NCI-H2107 (cell line): ENCODE results near the gene PKD1.

Source experiments
- DNase-seq: peaks from one replicate; lab custom pipeline; 2025; lab: John Stamatoyannopoulos, UW

PKD1 gene

DNA sequence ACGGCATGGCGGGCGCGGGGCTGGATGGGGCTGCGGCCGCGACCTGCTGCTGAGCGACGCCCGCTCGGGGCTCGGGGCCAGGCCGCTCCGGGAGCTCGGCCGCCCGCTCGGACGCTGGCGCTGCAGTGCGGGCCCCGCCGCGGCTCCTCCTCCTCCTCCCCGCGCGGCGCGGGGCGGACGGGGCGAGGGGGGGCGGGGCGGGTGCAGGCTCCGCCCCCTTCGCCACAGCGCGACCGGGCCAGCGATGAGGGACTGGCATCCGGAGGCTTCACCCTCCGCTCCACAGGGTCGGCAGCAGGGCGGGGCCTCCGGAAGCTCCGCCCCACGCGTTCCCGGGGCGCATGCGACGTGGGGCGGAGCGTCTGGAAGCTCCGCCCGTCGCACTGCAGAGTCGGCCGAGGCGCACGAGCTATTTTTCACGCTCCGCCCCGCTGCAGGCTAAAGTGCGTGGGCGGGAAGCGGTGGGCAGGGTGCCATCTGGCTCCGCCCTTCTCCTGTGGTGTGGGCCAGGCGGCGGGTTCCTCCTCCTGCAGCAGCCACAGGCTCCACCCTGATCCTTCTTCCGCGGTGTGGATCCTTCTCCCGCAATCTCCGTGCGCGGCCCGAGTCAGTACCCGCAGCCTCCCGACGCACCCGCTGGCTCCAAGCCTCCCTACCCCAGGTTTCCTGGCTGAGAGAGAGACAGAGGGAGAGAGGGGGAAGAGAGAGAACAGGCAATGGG lies at the start of gene PKD1:
Gene PKD1, minus strand, starts transcription at position 129 of the 721 bp plus-strand sequence. CDS start 209 bp downstream, outside the sequence.
- peak; percentile 62 for DNase-seq

- no peak for DNase-seq
Measured at GRCh38 chr16:2184962-2185361, 49.3 kb upstream of the PKD1 start.

GRCh38 chr16:2184346-2184745 lies 48.6 kb upstream of the PKD1 start:
- no peak for DNase-seq

DNA sequence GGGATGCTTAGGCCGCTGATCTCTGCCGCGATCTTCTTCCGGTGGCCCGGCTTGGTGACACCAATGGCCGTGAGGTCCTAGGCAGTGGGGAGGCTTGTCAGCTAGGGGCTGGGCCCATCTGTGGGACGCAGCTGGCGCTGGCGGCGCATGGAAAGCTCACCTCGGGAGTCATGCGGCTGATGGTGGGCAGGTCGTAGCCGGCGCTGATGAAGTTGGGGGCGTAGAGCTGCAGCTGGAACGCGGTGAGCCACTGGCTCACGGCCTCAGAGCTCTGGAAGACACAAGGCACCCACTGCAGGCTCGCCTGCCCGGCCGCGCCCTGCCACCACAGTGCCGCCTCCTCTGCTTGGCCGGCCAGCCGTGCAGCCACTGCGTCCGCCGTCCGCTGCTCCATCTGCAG lies 48.0 kb upstream of the PKD1 start:
- no peak for DNase-seq

DNA sequence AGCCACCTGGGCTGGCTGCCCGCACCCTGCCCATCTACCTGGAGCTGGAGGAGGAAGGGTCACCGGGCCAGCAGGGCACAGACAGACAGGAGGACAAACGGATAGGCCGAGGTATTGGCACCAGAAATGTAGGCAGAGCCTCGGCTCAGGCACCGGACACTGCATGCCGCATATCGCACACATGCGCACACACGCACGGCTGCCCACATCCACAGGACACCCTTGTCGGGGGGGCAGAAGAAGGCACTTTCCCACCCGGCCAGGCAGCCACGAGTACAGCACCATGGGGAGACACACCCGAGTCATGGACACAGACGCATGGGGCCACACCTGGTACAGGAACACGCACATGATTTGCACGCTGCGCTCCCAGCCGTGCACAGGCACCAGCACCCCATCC lies 46.3 kb upstream of the PKD1 start:
- no peak for DNase-seq

DNA sequence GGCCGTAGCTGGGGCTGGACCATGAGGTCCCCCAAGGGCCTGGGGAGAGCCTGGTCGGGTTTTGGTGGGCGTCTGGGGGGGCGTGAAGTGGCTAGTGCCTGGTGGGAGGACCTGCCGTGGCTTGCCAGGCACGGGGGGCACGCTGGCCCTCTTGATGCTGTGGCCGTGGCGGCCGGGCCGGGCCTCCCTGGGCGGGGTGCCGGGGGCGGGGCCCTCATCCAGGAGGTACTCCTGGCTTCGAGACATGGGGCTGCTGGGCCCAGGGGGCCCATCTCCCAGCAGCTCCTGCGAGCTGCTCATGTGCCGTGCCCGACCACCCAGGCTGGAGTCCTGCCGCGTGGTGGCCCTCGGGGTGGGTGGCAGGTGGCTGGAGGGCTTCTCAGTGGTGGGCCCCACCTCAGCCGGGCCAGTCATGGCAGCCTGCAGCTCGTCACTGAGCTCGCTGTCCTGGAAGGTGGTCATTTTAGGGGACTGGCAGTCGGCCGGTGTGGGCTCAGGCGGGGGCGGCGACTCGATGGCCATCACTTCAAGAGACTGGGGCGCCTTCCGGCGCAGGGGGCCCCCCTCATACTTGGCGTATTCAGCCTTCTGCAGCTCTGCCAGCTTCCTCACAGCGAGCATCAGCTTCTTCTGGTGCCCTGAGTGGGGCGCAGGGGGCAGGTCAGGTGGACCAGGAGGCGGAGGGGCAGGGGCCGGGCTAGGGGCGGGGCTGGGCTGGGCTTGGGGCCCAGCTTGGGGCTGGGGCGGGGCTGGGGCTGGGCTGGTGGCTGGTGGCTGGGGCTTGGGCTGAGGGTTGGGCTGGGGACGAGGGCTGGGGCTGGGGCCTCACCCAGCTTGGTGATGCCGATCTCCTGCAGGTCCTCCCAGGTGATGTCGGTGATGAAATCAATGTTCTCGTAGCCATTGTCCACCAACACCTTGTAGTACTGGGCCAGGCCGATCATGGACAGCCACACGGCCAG lies 45.5 kb upstream of the PKD1 start:
- no peak for DNase-seq

DNA sequence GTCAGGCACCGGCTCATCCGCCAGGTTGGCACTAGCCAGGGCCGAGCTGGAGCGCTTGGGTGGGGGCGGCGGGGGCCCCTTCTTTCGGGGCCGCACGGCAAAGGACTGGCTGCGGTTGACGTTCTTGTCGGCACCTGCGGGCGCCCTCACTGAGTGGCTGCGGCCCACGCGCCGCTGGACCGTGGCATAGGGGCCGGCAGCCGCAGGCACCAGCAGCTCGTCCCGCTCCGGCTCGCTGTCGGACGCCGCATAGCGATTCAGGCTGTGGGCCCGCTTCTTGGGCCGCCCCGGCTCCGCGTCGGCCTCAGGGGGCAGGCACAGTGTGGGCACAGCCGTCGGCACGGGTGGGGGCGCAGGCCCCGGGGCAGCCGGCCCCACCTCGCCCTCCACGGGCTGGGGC lies 44.8 kb upstream of the PKD1 start:
- DNase-seq, result no peak

- no peak for DNase-seq
Measured at GRCh38 chr16:2179576-2179975, 43.9 kb upstream of the PKD1 start.

- DNase-seq, result no peak
Measured at GRCh38 chr16:2179107-2179501, 43.4 kb upstream of the PKD1 start.

GRCh38 chr16:2178321-2179106 lies 42.8 kb upstream of the PKD1 start:
- no peak for DNase-seq

DNA sequence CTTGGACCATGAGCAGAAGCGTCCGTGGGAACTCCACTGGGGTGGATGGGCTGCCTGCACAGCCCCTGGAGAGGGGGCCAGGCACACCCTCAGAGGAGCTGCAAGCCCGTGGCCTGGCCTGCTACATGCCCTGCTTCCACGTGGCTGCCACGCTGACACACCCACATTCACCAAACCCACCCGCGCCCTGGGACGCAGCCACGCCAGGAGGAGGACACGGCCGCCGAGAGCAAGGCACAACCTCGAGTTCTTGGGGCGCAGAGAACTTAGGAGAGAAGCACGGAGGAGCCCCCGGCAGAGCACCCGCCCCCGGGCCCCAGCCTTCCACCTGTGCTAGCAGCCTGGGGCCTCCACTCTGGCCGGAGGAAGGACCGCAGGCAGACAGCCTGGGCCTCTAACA lies 41.9 kb upstream of the PKD1 start:
- DNase-seq, result no peak

DNA sequence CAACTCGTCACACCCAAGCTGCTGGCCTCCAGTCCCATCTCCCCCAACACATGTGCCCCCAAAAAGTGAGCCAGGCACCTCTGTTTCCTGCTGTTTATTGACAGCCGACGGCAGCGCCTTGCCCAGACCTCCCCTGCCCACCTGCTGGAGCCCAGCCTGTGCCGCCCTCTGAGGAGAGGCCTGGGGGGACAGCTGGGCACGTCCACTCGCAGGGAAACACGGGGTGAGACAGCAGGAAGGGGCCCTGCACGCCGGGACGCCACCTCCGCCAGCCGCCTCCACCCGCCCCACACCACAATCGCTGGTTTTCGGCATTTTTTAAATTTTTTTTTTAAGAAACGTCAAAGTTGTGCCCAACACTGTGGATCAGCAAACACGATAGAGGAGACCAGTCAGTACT lies 41.4 kb upstream of the PKD1 start:
- no peak for DNase-seq

- DNase-seq, result no peak
Measured at GRCh38 chr16:2176047-2176446, 40.3 kb upstream of the PKD1 start.

DNA sequence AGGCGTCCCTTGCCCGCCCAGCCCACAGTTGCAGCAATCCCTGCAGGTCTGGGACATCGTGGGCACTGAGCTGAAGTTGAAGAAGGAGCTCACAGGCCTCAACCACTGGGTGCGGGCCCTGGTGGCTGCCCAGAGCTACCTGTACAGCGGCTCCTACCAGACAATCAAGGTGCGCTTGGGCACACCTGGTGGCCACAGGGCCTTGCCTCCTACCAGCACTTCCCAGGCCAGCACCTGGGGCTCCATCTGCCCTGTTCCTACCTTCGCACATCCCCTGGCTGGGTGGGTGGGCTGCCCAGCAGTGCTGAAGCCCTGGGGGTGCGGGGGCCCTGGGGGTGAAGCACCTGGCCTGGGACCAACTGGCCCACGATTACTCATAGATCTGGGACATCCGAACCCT lies 39.8 kb upstream of the PKD1 start:
- DNase-seq, result no peak

DNA sequence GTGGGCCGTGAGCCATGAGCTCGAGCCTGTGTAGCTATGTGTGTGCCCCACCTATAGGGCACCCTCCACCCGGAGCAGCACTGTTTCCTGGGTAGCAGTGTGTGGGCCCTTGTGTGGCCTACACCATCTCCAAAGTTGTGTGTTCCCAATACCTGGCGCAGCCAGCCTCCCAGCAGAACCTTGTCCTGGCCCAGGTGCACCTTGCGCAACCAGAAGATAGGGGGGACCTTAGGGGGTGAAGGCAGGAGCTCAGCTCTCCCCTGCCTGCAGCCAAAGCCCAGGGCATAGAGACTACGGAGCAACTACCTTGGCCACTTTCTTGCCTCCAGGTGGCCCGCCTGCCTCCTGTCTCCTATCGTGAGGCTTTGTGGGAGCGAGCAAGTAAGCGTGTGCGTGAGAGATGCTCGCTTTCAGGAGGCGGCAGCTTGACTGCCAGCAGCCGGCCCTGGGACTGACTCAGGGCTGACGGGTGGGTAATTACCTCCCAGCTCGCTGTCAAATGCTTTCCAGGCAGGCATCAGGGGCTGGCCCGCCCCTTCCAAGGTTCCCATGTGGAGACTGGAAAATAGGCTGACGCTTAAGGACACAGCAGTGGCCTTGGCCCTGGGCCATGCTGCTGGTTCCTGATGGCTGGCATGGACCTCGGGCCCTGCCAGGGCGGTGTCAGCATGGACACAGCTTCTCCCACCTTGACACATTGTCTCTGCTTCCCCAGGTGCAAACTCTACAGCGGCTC lies 38.9 kb upstream of the PKD1 start:
- no peak for DNase-seq

GRCh38 chr16:2173916-2174315 lies 38.2 kb upstream of the PKD1 start:
- no peak for DNase-seq

DNA sequence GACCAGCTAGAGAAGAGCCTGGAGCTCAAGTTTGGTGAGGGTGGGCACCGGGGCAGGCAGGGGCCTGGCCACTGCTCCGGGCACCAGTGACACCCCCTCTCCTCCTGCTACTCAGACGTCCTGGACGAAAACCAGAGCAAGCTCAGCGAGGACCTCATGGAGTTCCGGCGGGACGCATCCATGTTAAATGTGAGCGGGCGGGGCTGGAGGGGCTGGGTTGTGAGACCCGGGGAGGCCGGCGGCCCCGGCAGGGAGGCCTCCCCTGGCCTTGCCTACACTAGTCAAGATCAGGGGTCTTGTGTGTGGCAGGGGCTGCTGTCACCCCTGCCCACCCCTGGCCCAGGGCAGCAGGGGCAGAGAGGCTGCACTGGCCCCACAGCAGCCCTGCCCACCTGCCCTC lies 37.7 kb upstream of the PKD1 start:
- no peak for DNase-seq

DNA sequence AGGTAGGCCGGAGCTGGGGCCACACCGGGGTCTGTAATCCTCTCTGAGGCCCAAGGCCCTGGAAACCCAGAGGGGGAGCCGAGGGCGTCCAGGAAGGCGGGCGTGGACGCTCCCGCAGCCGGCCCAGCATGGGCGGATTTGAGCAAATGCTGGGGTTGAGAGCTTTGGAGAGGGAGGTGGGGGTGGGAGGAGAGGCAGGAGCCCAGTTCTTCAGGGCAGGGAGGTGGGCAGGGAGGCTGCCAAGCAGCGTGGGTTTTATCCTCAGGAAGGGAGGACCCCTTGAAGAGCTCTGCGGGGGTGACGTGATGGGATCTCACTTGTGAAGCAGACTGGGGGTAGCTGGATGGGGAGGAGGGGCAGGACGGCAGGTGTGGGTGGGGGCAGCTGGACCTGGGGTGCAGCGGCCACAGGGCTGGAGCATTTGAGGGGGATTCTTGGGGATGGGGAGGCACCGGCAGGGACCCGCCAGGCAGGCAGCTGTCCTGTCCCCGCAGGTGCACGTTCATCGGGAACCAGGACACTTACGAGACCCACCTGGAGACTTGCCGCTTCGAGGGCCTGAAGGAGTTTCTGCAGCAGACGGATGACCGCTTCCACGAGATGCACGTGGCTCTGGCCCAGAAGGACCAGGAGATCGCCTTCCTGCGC lies 37.1 kb upstream of the PKD1 start:
- no peak for DNase-seq

- DNase-seq, result no peak
Measured at GRCh38 chr16:2171601-2172178, 36.0 kb upstream of the PKD1 start.

DNA sequence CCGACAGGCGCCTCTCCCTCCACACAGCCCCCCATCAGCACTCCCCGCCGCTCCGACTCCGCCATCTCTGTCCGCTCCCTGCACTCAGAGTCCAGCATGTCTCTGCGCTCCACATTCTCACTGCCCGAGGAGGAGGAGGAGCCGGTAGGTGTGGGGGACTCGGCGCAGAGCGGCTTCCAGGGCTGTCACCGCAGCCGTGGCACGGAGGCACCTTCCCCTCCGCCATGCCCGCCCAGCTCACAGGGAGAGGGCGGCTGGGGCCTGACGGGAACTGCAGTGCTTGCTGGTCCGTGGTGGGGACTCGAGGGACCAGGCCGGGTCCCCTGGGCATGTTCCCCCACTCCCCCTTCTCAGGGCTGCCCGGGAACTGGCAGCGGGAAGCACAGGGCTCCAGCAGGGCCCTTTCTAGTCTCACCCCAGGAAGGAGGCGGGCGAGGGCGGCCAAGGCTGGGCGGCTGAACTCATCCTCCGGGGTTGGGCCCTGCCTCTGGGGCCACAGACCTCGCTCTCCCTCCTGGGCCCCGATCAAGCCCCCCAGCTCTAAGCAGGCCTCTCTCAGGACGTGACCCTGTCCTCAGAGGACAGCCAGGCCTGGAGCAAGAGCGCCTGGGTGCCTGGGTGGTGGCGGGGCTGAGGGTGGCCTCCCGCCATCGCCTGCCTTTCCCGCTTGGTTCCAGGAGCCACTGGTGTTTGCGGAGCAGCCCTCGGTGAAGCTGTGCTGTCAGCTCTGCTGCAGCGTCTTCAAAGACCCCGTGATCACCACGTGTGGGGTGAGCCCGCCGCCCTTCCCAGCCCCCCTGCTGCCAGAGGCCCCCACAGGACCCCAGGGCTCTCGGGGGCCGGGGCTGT lies 35.1 kb upstream of the PKD1 start:
- no peak for DNase-seq
